WTC11 (cell line): Measurements from ENCODE around the gene KLK1.

ENCODE experiments used
- JAZF1 ChIP-seq: fragments of 250-450 bp; sonication (Bioruptor Pico); IDR thresholded peaks from 2 replicates; pipeline ENCODE4 v1.9.0; 2021; ENCODE audit warnings: moderate library complexity, mild to moderate bottlenecking, inconsistent platforms
- JUN ChIP-seq: sonication (generic); formaldehyde crosslinking; IDR thresholded peaks from 2 replicates; pipeline ENCODE4 v1.8.0; 2023; ENCODE audit warnings: mild to moderate bottlenecking, missing genetic modification reagents
- USF1 ChIP-seq: sonication (generic); formaldehyde crosslinking; IDR thresholded peaks from 2 replicates; pipeline ENCODE4 v1.8.0; 2022; ENCODE audit warnings: mild to moderate bottlenecking, missing genetic modification reagents
- ZNF138 ChIP-seq: sonication (generic); formaldehyde crosslinking; conservative IDR thresholded peaks from 2 replicates; pipeline ENCODE4 v1.8.1; 2022; ENCODE audit warnings: mild to moderate bottlenecking, moderate library complexity, missing genetic modification reagents
- ZNF232 ChIP-seq: sonication (generic); formaldehyde crosslinking; IDR thresholded peaks from 2 replicates; pipeline ENCODE4 v1.8.0; 2022; ENCODE audit warnings: mild to moderate bottlenecking, missing genetic modification reagents

- TF ChIP-seq JAZF1 (CRISPR knock-in tag) = no peak
- no peak for TF ChIP-seq ZNF232 (CRISPR knock-in tag)
- no peak for TF ChIP-seq USF1 (CRISPR knock-in tag)
- no peak for TF ChIP-seq ZNF138 (CRISPR knock-in tag)
- no peak for TF ChIP-seq JUN
Observed at GRCh38 chr19:50833802-50834167, 10.2 kb upstream of the KLK1 start.
